Neural cell (in vitro differentiated cells): ENCODE results near the gene TUT1.

ENCODE experiments used
- EZH2 ChIP-seq: fragments of 200-600, 300-800 bp; shearing (Covaris generic), sonication (generic); IDR thresholded peaks from 2 replicates; pipeline ENCODE4 v1.6.1; 2014; ENCODE audit warnings: antibody characterized with exemption, low read length, borderline replicate concordance, mild to moderate bottlenecking; ENCODE audit not compliant: insufficient read depth, poor library complexity, severe bottlenecking
- MXI1 ChIP-seq: fragments of 450-650 bp; conservative IDR thresholded peaks from 2 replicates; pipeline ENCODE4 v1.6.1; 2014; ENCODE audit warnings: antibody characterized with exemption, mild to moderate bottlenecking; ENCODE audit not compliant: poor library complexity, severe bottlenecking
- RAD21 ChIP-seq: fragments of 450-650 bp; conservative IDR thresholded peaks from 2 replicates; pipeline ENCODE4 v1.6.1; 2014; ENCODE audit warnings: antibody characterized with exemption, mild to moderate bottlenecking, moderate library complexity
- TAF1 ChIP-seq: IDR thresholded peaks from 2 replicates; pipeline ENCODE4 v1.6.1; 2012; ENCODE audit warnings: low read depth
- TF ChIP-seq, protein P1 (sequence below): fragments of 450-650 bp; IDR thresholded peaks from 2 replicates; pipeline ENCODE4 v1.5.1; 2014; ENCODE audit warnings: antibody characterized with exemption, mild to moderate bottlenecking, moderate library complexity; ENCODE audit not compliant: poor library complexity, severe bottlenecking
- TF ChIP-seq, protein P2 (sequence below): IDR thresholded peaks from 2 replicates; pipeline ENCODE4 v1.6.1; 2012; ENCODE audit warnings: borderline replicate concordance

DNA sequence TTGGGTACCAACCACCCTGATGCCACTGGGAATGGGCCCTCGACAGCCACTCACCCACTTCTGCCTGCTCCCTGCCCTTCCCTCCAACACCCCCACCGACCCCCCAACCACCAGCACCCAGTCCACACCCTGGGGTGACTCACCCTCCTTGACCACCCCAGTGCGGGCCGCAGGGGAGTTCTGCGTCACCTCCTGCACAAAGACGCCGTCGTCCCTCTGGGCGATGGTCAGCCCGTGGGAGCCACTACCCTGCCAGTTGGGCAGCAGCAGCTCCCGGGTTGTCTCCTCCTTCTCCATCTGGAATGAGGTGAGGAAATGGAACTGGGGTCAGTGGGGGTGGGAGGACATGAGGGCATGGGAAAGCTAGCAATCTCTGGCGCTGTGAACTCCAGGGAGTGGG lies 55.5 kb downstream of the TUT1 start:
- TF ChIP-seq MXI1 (no peak), EZH2 (no peak), TAF1 (no peak), RAD21 (no peak)
- TF ChIP-seq, protein P1, sequence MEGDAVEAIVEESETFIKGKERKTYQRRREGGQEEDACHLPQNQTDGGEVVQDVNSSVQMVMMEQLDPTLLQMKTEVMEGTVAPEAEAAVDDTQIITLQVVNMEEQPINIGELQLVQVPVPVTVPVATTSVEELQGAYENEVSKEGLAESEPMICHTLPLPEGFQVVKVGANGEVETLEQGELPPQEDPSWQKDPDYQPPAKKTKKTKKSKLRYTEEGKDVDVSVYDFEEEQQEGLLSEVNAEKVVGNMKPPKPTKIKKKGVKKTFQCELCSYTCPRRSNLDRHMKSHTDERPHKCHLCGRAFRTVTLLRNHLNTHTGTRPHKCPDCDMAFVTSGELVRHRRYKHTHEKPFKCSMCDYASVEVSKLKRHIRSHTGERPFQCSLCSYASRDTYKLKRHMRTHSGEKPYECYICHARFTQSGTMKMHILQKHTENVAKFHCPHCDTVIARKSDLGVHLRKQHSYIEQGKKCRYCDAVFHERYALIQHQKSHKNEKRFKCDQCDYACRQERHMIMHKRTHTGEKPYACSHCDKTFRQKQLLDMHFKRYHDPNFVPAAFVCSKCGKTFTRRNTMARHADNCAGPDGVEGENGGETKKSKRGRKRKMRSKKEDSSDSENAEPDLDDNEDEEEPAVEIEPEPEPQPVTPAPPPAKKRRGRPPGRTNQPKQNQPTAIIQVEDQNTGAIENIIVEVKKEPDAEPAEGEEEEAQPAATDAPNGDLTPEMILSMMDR: no peak
- TF ChIP-seq, protein P2, sequence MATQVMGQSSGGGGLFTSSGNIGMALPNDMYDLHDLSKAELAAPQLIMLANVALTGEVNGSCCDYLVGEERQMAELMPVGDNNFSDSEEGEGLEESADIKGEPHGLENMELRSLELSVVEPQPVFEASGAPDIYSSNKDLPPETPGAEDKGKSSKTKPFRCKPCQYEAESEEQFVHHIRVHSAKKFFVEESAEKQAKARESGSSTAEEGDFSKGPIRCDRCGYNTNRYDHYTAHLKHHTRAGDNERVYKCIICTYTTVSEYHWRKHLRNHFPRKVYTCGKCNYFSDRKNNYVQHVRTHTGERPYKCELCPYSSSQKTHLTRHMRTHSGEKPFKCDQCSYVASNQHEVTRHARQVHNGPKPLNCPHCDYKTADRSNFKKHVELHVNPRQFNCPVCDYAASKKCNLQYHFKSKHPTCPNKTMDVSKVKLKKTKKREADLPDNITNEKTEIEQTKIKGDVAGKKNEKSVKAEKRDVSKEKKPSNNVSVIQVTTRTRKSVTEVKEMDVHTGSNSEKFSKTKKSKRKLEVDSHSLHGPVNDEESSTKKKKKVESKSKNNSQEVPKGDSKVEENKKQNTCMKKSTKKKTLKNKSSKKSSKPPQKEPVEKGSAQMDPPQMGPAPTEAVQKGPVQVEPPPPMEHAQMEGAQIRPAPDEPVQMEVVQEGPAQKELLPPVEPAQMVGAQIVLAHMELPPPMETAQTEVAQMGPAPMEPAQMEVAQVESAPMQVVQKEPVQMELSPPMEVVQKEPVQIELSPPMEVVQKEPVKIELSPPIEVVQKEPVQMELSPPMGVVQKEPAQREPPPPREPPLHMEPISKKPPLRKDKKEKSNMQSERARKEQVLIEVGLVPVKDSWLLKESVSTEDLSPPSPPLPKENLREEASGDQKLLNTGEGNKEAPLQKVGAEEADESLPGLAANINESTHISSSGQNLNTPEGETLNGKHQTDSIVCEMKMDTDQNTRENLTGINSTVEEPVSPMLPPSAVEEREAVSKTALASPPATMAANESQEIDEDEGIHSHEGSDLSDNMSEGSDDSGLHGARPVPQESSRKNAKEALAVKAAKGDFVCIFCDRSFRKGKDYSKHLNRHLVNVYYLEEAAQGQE: no peak
